HG03139 (cell line): ENCODE results near the gene TLDC2.
"Not testable (repeated sequence)": the region's sequence is repeated elsewhere in the genome, so short reads cannot be mapped to it uniquely, and the experiment has no call there.

Experiments used
- ATAC-seq: cut with Tn5 transposase; IDR thresholded peaks from one replicate; pipeline ENCODE4 v1.9.1; 2021; ENCODE audit not compliant: unreplicated experiment

The TLDC2 gene

GRCh38 chr20:36866681-36867495 lies 9.1 kb upstream of the TLDC2 start:
- no peak for ATAC-seq

GRCh38 chr20:36871640-36872570 lies 4.0 kb upstream of the TLDC2 start:
- no peak for ATAC-seq

- ATAC-seq: no peak
These were observed 3.1 kb upstream of the TLDC2 start for GRCh38 chr20:36872852-36873251.

GRCh38 chr20:36873498-36874189 lies 2.3 kb upstream of the TLDC2 start:
- no peak for ATAC-seq

- not testable (repeated sequence) for ATAC-seq
These were observed 845 bp upstream of the TLDC2 start for GRCh38 chr20:36875093-36875492.

GRCh38 chr20:36876473-36876833 lies 515 bp downstream of the TLDC2 start:
- no peak for ATAC-seq

- no peak for ATAC-seq
These were observed 3.0 kb downstream of the TLDC2 start for GRCh38 chr20:36878941-36879340.

- no peak for ATAC-seq
These were observed 4.9 kb downstream of the TLDC2 start for GRCh38 chr20:36880741-36881250.

- no peak for ATAC-seq
These were observed 5.4 kb downstream of the TLDC2 start for GRCh38 chr20:36881331-36881730.

- no peak for ATAC-seq
These were observed 6.0 kb downstream of the TLDC2 start for GRCh38 chr20:36881888-36882287.

GRCh38 chr20:36883977-36884535 lies 8.1 kb downstream of the TLDC2 start:
- no peak for ATAC-seq

- no peak for ATAC-seq
These were observed 9.4 kb downstream of the TLDC2 start for GRCh38 chr20:36885356-36885755.

GRCh38 chr20:36886859-36887751 lies 11.2 kb downstream of the TLDC2 start:
- ATAC-seq: no peak

GRCh38 chr20:36887752-36888090 lies 11.8 kb downstream of the TLDC2 start:
- no peak for ATAC-seq

- ATAC-seq: no peak
These were observed 13.1 kb downstream of the TLDC2 start for GRCh38 chr20:36888880-36889516.

GRCh38 chr20:36890586-36890985 lies 14.6 kb downstream of the TLDC2 start:
- no peak for ATAC-seq

GRCh38 chr20:36891211-36891610 lies 15.3 kb downstream of the TLDC2 start:
- ATAC-seq: no peak

- ATAC-seq: no peak
These were observed 17.9 kb downstream of the TLDC2 start for GRCh38 chr20:36893801-36894200.

- ATAC-seq: no peak
These were observed 19.1 kb downstream of the TLDC2 start for GRCh38 chr20:36895036-36895435.

- no peak for ATAC-seq
These were observed 28.8 kb downstream of the TLDC2 start for GRCh38 chr20:36904690-36905089.
